ENCODE results near the gene KLHL22.

The KLHL22 gene

GRCh38 chr22:20424932-20425565 is 70.5 kb downstream of the KLHL22 start:
- peaks cover 14% of the 10 kb centered on the region for H3K36me3 Mint-ChIP-seq (ENCODE audit: low read depth)
- peaks cover 30% of the 10 kb centered on the region for H3K27me3 Mint-ChIP-seq (ENCODE audit: low read depth, poor library complexity)
- H3K9me3 Mint-ChIP-seq = no peaks in the 10 kb centered on the region
- no peak for DNase-seq
- peaks cover 15% of the 10 kb centered on the region for H3K4me1 Mint-ChIP-seq
- no peak overlapping the region for H3K4me3 Mint-ChIP-seq
- H3K27ac Mint-ChIP-seq = no peak overlapping the region
- TF ChIP-seq CTCF (IDR thresholded peaks at IDR 0.05) = no peak

- Mint-ChIP-seq H3K4me3 (no peak overlapping the region), H3K27me3 (ENCODE audit: low read depth, poor library complexity) (peaks cover 25% of the 10 kb centered on the region), H3K9me3 (no peaks in the 10 kb centered on the region), H3K36me3 (ENCODE audit: low read depth) (peaks cover 14% of the 10 kb centered on the region), H3K27ac (no peak overlapping the region), H3K4me1 (peaks cover 15% of the 10 kb centered on the region)
- TF ChIP-seq CTCF (IDR thresholded peaks at IDR 0.05) = no peak
- no peak for DNase-seq
These were observed 71.0 kb downstream of the KLHL22 start for GRCh38 chr22:20424568-20424931.

DNA sequence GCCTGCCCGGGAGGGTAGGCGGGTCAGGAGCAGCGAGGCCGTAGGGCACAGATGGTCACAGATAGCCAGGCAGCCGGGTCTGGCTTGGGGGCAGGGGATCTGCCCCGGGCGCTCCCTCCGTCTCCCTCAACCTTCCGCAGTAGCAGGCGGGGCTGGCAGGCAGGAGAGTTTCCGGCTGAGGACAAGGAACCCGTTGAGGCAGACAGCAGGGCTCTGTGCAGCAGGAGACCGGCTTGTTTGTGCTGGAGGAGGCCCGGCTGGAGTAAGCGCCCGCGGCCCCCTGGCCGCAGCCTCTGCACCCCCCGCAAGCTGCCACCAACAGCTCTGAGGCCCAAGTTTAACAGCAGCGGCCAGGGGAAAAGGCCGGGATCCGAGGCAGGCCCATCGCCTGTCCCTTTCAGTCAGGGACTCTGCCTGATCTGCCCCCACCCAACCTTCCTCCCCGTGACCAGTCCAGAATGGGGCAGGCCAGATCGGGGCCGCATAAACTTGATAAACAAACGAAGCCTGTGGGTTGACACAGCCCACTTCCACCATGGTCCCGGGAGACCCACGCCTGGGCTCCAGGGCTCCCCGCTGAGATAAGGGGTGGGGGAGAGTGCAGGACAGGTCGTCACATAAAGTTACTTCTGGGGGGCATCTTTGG is 71.6 kb downstream of the KLHL22 start:
- H3K4me1 Mint-ChIP-seq = peaks cover 13% of the 10 kb centered on the region
- H3K4me3 Mint-ChIP-seq = no peak overlapping the region
- peaks cover 13% of the 10 kb centered on the region for H3K36me3 Mint-ChIP-seq (ENCODE audit: low read depth)
- H3K27me3 Mint-ChIP-seq (ENCODE audit: low read depth, poor library complexity) = peaks cover 24% of the 10 kb centered on the region
- no peak for DNase-seq
- H3K27ac Mint-ChIP-seq = no peak overlapping the region
- TF ChIP-seq CTCF (IDR thresholded peaks at IDR 0.05) = no peak
- H3K9me3 Mint-ChIP-seq = no peaks in the 10 kb centered on the region

DNA sequence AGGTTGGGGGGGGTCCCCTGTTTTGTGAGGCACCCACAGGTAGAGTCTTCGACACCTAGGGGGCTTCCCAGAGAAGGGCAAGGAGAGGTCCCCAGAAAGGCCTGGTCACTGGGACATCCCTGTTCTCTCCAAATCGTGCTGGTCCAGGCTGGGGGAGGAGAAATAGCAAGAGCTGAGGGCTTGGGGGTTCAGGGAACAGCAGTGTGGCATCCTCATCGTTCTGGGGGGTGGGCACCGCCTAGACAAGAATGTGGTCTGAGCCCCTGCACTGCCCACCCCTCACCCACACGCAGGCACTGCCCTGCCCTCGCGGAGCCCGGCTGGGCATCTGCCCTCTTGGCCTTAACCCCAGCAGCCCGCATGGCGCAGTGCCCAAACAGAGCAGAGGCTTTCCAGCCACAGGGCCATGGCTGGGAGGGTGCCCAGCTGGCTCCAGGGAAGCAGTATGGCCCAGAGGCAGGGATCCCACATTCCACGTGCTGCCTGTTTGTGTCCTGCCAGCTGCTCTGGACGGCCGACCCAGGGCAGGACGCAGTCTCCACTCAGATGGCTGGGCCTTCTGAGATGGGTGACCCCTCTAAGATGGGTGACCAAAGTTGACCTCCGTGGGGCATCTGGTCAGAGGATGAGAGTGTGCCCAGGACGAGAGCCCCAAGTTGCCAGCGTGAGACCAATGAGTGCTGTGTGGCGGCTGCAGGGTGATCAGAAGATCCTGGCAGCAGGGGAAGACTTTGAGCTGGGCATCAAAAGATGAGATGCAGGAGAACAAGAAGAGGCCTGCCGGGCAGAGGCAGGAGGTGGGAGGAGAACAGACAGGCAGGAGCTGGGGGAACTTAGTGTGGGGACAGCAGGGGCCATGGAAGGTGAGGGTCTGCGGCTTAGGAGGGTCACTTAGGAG is 72.3 kb downstream of the KLHL22 start:
- no peak for DNase-seq
- Mint-ChIP-seq H3K27me3 (ENCODE audit: low read depth, poor library complexity) (peaks cover 20% of the 10 kb centered on the region), H3K27ac (no peak overlapping the region), H3K9me3 (no peaks in the 10 kb centered on the region), H3K36me3 (ENCODE audit: low read depth) (peaks cover 10% of the 10 kb centered on the region), H3K4me1 (peaks cover 10% of the 10 kb centered on the region), H3K4me3 (peak overlapping the region; percentile 54)
- no peak for TF ChIP-seq CTCF (IDR thresholded peaks at IDR 0.05)

DNA sequence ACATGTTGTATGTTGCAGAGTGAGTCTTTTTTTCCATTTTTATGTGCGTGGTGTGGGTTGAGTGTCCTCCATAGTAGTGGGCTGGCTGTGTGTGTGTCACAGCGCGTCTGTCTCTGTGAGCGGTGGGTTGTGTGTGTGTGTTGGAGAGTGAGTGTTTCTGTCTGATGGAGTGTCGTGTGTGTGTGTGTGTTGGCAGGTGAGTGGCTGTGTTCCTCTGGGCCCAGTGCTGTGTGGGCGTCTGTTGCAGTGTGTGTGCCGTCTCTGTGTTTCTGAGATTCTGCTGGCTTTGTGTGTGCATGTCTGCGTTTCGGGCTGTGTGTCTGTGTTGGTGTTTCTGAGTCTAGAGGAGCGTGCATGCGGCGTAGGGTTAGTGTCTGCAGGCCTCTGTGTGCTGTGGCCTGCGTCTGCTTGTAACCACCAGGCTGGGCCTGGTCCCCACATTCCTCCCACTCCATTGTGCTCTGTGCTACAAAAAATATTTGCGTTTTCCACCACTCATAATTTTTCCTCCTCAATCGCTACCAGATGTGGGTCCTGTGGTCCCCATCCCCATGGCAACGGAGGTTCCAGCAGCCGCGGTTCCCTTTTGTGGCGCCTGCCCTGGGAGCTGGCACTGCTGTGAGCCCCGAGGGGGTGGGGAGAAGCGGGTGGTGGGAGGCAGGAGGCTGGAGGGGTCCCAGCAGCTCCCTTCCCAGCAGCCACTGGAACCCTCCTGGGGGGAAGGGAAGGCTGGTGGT is 73.2 kb downstream of the KLHL22 start:
- H3K36me3 Mint-ChIP-seq (ENCODE audit: low read depth) = peaks cover 6% of the 10 kb centered on the region
- peaks cover 16% of the 10 kb centered on the region for H3K27me3 Mint-ChIP-seq (ENCODE audit: low read depth, poor library complexity)
- DNase-seq = no peak
- H3K9me3 Mint-ChIP-seq = no peaks in the 10 kb centered on the region
- H3K4me1 Mint-ChIP-seq = peaks cover 10% of the 10 kb centered on the region
- no peak overlapping the region for H3K27ac Mint-ChIP-seq
- no peak overlapping the region for H3K4me3 Mint-ChIP-seq
- TF ChIP-seq CTCF (IDR thresholded peaks at IDR 0.05) = no peak
